ENCODE data around the gene RAB10. TPM values are rescaled to one million over a fixed set of nuclear protein-coding genes. Genes with fewer than 3 reads are reported as not detected.
A peak's percentile ranks its signal among the peaks of the same experiment; 100 is the strongest.

RAB10 gene
- total and polyA plus RNA-seq, 7 donors = 57.1 to 116 (median 92.0) TPM

- H3K4me3 ChIP-seq = no peak overlapping the region
- WGBS, 2 donors = 36 to 67% methylated on average over 12 of the region's 12 CpGs
- TF ChIP-seq EP300 (IDR thresholded peaks at IDR 0.05) (no peak), POLR2AphosphoS5 (IDR thresholded peaks at IDR 0.05) (no peak), POLR2A (IDR thresholded peaks at IDR 0.05) (no peak)
- TF ChIP-seq, protein P1, sequence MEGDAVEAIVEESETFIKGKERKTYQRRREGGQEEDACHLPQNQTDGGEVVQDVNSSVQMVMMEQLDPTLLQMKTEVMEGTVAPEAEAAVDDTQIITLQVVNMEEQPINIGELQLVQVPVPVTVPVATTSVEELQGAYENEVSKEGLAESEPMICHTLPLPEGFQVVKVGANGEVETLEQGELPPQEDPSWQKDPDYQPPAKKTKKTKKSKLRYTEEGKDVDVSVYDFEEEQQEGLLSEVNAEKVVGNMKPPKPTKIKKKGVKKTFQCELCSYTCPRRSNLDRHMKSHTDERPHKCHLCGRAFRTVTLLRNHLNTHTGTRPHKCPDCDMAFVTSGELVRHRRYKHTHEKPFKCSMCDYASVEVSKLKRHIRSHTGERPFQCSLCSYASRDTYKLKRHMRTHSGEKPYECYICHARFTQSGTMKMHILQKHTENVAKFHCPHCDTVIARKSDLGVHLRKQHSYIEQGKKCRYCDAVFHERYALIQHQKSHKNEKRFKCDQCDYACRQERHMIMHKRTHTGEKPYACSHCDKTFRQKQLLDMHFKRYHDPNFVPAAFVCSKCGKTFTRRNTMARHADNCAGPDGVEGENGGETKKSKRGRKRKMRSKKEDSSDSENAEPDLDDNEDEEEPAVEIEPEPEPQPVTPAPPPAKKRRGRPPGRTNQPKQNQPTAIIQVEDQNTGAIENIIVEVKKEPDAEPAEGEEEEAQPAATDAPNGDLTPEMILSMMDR (IDR thresholded peaks at IDR 0.05) = no peak
- no peaks in the 10 kb centered on the region for H3K4me1 ChIP-seq
- no peak for DNase-seq
- intact Hi-C loops (cut with DNase I) = loop anchor here (10.0 kb wide), 1 partner anchor 285 kb away; no protein-coding TSS in a partner anchor
- H3K36me3 ChIP-seq = peaks cover 0 to 17% (median 2%) of the 10 kb centered on the region in 4 donors
- H3K27me3 ChIP-seq = no peaks in the 10 kb centered on the region
- H3K9me3 ChIP-seq = no peaks in the 10 kb centered on the region
- no peak overlapping the region for H3K27ac ChIP-seq
Measured at GRCh38 chr2:26139269-26140183, 105.6 kb downstream of the RAB10 start.

GRCh38 chr2:26141145-26141769 is 107.4 kb downstream of the RAB10 start:
- WGBS, 2 donors = 91 to 92% methylated on average over 18 of the region's 18 CpGs
- Histone ChIP-seq H3K27me3 (no peaks in the 10 kb centered on the region), H3K27ac (no peak overlapping the region), H3K36me3 (peaks cover 0 to under 1% (median 0%) of the 10 kb centered on the region in 4 donors), H3K9me3 (no peaks in the 10 kb centered on the region), H3K4me1 (no peaks in the 10 kb centered on the region), H3K4me3 (no peak overlapping the region)
- peak in 1 of 4 donors; percentile 26 for TF ChIP-seq POLR2AphosphoS5 (IDR thresholded peaks at IDR 0.05)
- no peak for TF ChIP-seq POLR2A (IDR thresholded peaks at IDR 0.05)
- TF ChIP-seq, protein P1 (IDR thresholded peaks at IDR 0.05) = no peak
- no peak for TF ChIP-seq EP300 (IDR thresholded peaks at IDR 0.05)
- intact Hi-C loops (cut with DNase I) = loop anchor here (10.0 kb wide), 1 partner anchor 286 kb away; no protein-coding TSS in a partner anchor
- DNase-seq = no peak

DNA sequence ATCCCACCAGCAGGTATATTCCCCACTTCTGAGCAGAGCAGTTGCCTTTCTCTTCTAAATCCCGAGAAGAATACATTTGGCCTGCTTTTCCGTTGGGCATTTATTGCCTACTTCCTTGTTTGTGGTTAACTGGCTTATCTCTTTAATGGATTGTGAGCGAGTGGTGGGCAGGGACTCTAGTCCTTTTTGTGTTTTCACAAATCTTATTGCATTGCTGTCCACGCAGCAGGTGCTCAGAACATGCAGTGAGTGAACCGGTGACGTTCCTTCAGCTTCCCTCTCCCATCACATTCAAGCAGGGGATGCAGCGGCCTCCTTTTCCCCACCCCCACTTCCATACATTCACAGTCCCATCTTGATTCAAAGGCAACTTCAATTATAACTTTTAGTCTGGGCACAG is 110.1 kb downstream of the RAB10 start:
- intact Hi-C loops (cut with DNase I) = loop anchor here (2.0 to 10.0 kb wide), 3 partner anchors 153 to 289 kb away; partner anchors contain the start of gene KIF3C
- 11 to 45% methylated on average over 7 of the region's 7 CpGs for WGBS, 2 donors
- Histone ChIP-seq H3K4me3 (no peak overlapping the region), H3K27ac (no peak overlapping the region), H3K4me1 (no peaks in the 10 kb centered on the region), H3K27me3 (peaks cover 0 to 13% (median 0%) of the 10 kb centered on the region in 3 donors), H3K36me3 (no peaks in the 10 kb centered on the region), H3K9me3 (no peaks in the 10 kb centered on the region)
- DNase-seq = no peak
- TF ChIP-seq POLR2A (IDR thresholded peaks at IDR 0.05) (no peak), POLR2AphosphoS5 (IDR thresholded peaks at IDR 0.05) (no peak), EP300 (IDR thresholded peaks at IDR 0.05) (no peak)
- TF ChIP-seq, protein P1 (IDR thresholded peaks at IDR 0.05) = no peak

DNA sequence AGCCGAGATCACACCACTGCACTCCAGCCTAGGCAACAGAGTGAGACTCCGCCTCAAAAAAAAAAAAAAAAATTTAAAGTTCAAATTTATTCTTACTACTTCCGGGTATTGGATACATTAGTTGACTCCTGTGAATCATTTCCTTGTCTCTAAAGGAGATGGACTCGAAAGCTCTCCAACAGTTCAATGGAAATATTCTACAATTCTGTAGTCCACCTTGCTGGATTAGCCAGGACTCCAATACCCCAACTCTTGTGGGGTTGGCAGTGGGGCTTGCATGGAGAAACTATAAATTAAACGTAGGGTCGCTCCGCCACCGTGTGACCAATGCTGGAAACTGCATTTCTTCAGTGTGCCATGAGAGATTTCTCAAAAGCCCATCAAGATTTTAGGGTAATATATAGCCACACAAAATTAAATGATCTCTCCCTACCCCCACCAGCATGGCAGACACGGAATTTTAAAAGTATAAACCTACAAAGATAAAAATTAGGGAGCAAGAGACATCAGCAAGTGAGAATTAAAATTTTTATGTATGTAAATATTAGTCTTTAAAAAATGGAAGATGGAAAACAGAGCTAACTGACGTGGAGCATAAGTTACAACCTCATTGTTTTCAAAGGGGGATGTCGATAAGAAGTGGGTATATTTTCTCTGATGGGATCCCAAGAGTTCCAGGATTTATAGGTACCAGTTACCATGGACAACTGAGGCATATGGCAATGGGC is 111.2 kb downstream of the RAB10 start:
- no peak overlapping the region for H3K4me3 ChIP-seq
- no peak for DNase-seq
- no peaks in the 10 kb centered on the region for H3K9me3 ChIP-seq

More for the DNA sequence above, 111.2 kb downstream of the RAB10 start:
- intact Hi-C loops (cut with DNase I) = loop anchor here (1.0 to 10.0 kb wide), 5 partner anchors 58 to 290 kb away; partner anchors contain the start of gene KIF3C
- no peak overlapping the region for H3K27ac ChIP-seq
- WGBS, 2 donors = 10 to 26% methylated on average over 11 of the region's 11 CpGs
- H3K36me3 ChIP-seq = no peaks in the 10 kb centered on the region
- no peak for TF ChIP-seq POLR2AphosphoS5 (IDR thresholded peaks at IDR 0.05)
- TF ChIP-seq POLR2A (IDR thresholded peaks at IDR 0.05) = no peak
- TF ChIP-seq EP300 (IDR thresholded peaks at IDR 0.05) = no peak
- TF ChIP-seq, protein P1 (IDR thresholded peaks at IDR 0.05) = peak; percentile 46 to 86 (median 74)
- no peaks in the 10 kb centered on the region for H3K4me1 ChIP-seq
- H3K27me3 ChIP-seq = peaks cover 0 to 22% (median 0%) of the 10 kb centered on the region in 3 donors
